HG03457 (cell line): ENCODE data around the gene AFAP1.
A peak's percentile ranks its signal among the peaks of the same experiment; 100 is the strongest.

ENCODE experiments used
- ATAC-seq: cut with Tn5 transposase; IDR thresholded peaks from one replicate; pipeline ENCODE4 v1.9.1; 2021; ENCODE audit warnings: moderate number of reproducible peaks; ENCODE audit not compliant: unreplicated experiment

Gene AFAP1, protein sequence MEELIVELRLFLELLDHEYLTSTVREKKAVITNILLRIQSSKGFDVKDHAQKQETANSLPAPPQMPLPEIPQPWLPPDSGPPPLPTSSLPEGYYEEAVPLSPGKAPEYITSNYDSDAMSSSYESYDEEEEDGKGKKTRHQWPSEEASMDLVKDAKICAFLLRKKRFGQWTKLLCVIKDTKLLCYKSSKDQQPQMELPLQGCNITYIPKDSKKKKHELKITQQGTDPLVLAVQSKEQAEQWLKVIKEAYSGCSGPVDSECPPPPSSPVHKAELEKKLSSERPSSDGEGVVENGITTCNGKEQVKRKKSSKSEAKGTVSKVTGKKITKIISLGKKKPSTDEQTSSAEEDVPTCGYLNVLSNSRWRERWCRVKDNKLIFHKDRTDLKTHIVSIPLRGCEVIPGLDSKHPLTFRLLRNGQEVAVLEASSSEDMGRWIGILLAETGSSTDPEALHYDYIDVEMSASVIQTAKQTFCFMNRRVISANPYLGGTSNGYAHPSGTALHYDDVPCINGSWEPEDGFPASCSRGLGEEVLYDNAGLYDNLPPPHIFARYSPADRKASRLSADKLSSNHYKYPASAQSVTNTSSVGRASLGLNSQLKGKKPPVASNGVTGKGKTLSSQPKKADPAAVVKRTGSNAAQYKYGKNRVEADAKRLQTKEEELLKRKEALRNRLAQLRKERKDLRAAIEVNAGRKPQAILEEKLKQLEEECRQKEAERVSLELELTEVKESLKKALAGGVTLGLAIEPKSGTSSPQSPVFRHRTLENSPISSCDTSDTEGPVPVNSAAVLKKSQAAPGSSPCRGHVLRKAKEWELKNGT

DNA sequence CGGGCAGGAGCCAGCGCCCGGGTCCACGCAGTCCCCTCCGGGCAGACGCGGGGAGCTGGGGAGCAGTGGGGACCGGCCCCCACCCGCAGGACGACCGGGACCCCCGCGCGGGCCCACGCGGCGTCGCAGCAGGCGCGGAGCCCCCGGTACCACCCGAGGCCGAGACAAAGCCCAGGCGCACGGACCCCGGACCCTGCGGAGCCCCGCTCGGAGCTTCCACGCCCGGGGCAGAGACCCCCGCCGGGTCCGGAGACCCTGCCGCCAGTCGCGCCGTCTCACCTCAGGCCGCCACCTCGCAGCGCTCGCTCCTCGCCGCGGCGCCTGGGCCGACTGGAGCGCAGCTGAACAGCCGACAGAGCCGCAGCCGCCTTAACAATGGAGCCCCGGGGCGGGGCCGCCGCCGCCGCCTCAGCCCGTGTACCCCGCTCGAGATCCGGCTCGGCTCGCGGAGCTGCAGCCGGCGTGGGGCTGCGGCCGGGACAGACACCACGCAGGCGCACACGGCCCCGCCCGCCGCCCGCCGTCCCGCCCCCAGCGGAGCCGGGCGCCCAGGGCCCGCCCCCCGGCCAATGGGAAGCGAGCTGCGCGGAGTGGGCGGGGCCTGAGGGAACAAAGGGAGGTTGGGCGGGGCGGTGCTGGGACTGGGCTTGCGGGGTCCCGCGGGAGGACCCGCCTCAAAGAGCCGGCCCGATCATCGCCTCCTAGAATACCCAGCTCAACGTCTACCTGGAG lies at the start of gene AFAP1:
AFAP1 (minus strand) TSS at position 485 of the 732 bp plus-strand sequence. CDS start 67,783 bp downstream, outside the sequence.
- peak; percentile 85 for ATAC-seq

DNA sequence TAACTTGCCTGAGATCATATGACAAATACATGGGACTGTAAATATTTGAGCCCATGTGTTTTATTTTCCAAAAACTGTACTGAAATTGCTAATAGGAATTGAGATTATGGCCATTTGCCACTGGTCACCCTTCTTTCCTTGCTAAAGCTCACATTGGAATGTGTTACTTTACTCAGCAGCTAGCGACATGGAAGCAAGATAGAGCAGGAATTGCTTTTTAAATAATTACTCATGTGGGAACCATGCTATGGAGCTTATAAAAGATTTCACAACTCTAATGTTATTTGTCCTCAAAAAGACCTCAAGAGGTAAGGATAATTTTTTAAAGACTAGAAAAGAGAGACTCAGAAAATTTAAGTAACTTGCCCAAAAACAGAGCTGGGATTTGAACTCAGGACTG lies 48.8 kb upstream of the AFAP1 start:
- no peak for ATAC-seq

DNA sequence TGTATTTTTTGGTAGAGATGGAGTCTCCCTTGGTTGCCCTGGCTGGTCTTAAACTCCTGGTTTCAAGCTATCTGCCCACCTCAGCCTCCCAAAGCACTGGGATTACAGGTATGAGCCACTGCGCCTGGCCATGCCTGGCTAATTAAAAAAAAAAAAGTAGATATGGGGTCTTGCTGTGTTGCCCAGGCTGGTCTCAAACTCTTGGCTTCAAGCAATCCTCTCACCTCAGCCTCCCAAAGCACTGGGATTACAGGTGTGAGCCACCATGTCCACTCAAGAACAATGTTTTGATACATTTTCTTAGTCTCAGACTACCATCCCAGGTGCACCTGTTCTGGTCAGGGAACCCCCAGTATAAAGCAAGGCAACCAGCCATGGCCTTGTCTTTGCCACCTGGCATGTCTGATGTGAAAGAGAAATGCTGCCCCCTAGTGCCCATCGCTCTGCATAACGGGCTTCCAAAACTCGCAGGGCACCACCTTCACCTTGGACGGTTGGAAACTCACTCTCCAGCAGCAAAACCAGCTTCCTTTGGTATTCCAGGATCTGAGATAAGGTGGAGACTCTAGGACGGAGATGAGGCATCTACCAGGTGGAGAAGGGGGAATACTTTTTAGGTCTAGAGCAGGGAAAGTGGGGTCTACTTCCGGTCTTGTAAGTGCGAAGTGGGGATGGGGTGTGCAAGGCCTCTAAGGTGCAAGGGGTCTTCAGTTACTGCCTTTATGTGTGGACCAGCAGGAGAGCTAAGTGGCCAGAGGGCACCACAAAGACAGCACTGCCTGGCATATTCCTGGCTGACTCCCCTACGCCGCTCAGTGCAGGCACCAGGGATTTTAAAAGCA lies 47.7 kb upstream of the AFAP1 start:
- no peak for ATAC-seq

DNA sequence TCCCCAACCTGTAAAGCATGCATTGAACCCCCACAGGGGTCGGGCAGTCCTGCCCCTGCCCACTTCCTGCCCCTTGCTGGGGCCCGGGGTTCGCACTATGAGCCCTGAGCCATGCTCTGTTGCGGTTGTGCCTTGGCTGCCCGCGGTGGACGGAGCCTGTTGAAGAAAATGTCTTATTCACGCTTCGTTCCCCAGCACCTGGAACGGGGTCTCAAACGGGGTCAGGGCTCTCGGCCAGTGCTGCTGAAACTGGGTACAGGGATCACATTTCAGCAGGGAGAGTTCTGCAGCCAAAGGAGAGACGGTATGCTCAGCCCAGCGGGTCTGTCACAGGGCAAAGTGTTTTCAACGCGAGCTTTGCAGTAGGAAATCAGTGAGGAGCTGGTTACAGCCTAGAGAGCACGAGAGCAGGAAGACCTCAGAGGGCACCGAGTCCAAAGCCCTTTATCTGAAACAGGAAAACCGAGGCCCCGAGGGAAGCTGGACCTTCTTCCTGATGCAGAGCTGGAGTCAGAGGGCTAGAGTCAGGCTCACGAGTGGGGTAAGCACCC lies 46.3 kb upstream of the AFAP1 start:
- no peak for ATAC-seq

DNA sequence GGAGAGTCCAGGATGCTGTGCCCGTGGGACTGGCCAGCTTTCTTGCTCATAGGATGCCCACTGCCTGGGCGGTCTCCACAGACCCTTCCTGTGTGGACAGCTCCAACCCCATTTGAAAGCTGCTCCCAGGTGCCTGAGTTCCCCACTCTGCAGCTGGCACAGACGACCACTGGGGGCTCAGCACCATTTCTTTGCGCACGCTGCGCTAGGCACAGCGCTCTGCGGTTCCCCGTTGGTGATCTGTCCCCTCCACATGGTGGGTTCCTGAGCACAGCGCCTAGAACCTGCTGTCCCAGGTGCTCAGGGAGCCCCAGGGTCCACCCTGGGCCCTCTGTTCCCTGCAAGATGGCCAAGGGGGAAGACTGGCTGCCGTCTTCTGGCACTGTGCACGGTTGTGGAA lies 45.4 kb upstream of the AFAP1 start:
- no peak for ATAC-seq

DNA sequence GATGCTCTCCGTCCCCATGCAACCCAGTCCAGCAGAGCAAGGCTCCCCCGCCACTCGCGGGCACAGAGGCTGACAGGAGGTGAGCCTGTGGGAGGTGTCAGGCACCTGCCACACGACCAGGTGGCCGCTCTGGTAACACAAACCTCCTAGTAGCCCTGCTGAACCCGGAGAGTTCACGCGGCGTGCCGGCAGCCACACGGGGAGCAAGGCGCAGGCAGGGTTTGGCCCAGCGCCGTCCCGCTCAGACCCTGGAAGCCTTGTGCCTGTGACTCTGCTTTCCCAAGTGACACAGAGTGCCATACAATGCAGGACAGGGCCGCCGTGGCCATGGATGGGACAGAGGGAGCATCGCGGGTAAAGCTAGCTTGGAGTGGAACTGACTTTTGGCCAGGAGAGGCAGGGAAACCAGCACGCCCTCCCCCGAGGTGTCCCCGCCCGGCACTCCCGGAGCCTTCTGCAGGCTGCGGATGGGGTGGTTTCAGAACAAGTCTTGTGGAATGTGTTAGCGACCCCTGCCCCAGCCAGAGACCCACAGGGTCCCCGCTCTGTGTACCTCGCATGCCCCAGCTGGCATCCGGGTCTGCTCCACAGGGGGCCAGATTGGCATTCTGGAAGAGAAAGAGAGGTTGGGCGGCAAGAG lies 44.7 kb upstream of the AFAP1 start:
- ATAC-seq: no peak

DNA sequence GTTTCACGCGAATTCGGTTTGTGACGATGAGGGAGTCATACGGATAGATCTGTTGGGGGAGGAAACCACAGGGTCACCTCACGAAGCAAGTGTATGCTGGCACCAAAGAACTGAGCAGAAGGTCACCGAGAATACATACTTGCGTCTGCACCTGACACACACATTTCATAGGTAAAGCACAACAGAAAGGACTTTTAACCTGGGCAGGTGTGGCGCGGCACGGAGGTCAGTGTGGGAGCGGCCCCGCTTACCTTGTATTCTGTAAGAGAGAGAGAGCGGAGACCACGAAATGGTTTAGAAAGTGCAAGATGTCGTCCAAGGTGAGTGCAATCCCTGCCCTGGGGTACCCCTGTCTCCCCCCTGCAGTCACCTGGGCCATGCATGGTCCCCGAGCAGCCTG lies 43.6 kb upstream of the AFAP1 start:
- ATAC-seq: no peak

DNA sequence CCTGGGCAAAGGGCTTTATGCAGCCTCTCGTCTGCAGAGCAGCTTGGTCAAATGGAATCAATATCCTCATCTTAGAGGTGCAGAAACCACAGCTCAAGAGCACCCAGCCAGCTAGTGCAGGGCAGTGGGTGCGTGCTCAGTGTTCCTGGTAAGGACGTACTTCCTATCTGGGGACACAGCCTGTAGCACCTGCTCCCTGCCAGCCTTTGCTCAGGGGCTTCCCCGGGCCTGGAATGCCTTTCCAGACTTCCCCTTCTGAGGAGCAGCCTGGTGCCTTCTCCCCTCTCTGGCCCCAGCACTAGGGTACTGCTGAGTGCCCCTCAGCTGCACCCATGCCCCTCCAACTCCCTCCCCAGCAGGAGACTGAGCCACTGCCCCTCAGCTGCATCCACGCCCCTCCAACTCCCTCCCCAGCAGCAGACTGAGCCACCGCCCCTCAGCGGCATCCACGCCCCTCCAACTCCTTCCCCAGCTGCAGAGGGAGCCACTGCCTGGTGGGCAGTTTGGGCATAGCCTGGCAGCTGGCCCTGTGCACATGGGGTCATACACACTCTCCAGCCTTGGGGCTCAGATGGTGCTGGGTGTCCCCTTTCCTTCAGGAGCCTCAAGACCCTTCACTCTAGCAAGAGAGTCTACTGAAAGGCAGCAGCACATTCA lies 42.2 kb upstream of the AFAP1 start:
- ATAC-seq: no peak

DNA sequence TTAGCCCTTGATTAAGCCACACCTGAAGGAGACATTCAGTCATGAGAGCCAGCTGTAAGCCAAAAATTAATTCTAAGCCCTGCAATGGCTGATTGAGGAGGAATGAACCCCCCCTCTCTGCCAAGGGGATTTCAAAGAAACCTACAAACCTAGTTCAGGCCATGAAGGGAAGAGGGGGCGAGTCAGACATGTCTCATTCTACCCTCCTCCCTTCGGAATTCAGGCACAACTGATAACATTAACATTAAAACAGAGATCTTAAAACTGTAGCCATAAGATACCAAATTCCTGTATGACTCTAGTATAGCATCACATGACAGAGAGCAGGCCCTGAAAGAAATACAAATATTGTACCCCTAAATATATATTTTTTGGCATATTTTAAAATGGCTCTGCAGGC lies 40.4 kb upstream of the AFAP1 start:
- no peak for ATAC-seq

DNA sequence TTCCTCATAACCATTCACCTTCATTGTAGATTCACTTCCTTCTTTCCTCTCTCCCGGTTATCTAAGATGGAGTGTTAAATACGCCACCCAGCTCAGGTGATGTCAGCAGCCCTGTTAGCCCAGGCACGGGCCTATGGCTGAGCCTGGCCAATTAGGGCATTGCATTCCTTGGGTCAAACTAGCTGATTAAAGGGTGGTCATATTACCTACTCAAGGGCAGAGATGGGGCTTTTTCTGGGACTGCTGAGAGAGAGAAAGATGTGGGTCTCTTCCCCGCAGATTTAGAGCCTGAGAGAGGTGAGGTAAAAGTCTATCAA lies 39.9 kb upstream of the AFAP1 start:
- ATAC-seq: no peak

DNA sequence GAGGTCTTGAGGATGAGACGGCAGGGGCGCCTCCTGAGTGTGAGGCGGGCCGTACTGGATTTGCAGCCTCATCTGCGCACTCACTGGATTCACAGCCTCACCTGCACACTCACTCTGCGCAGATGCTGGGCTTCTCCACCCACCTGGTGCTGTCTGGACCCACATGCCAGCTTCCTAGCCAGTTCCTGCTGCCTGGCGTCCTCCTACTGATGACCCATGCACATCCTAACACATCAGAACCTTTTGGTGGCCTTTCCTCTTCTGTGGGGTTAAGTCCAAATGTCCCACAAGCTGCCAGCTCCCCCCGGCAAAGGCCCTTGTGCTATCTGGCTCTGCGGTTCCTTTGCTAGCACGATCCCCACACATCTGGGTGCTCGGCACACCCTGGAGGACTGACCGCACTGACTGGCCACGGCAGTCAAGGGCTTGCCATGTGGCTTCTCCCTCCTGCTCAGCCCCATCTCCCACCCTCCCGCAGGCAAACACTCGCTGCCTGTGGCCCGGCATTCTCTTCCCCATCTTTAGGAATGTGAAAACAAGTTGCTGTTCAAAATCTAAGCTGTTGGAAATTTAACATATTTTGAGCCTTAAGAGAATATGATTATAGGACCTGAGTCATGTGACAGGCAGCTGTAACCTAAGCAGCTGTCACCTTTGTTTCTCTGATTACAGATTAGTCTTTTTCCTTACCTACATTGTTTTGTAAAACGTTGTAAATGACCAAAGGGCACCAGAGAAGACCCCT lies 39.4 kb upstream of the AFAP1 start:
- ATAC-seq: no peak

DNA sequence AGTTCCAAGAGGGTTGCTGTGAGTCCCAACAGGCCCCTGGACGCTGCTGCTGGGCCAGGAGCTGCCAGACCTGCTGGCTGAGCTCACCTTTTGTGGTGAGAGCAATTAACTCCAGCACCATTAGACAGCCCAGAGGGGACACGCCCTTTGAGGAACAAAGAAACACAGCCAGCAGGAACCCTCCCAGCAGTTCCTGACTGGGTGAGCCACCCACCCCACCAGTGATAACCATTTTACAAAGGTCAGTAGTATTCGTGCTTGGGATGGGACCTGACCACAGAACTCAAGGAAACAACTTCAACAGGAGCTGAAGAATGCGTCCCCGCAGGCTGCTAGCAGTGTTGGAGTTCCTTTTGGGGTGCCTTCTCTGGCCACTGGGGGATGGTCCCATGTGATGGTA lies 38.8 kb upstream of the AFAP1 start:
- ATAC-seq: no peak

DNA sequence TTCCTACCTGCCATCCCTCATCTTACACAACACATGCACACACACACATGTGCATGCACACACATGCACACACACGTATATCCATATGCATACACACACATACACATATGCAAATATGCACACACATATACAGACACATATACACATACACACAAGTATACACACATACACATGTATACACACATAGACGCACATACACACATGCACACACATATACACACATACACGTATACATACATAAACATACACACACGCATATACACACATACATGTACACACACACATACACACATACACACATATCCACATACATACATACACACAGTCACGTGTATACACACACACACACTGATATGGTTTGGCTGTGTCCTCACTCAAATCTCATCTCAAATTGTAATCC lies 37.0 kb upstream of the AFAP1 start:
- ATAC-seq: no peak

DNA sequence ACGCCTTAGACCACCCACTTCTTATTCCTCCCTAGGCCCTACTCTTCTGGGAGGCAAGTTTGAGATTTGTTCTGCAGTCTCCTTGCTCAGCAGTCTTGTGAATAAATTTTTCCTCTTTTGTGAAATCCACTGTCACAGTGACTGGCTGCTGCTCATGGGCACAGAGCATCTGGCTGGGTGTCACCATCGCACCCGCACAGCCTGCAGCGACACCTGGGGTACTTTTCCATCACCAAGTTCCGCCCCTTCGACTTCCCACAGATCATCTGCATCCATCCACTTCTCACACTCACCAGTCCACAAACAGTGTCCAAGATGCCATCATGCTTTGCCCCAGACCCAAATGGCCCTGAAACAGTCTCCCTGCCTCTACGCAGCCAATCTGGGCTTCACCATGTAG lies 36.4 kb upstream of the AFAP1 start:
- ATAC-seq: no peak

DNA sequence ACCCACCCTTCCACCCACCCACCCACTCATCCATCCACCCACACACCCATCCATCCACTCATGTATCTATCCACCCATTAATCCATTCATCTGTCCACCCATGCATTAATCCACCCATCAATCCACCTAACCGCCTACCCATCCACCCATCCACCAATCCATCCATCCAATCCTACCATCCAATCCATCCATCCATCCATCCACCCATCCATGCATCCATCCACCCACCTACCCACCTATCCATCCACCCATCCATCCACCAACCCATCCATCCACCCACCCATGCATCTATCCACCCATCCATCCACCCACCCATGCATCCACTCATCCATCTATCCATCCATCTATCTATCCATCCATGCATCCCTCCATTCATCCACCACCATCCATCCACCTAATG lies 34.8 kb upstream of the AFAP1 start:
- no peak for ATAC-seq

DNA sequence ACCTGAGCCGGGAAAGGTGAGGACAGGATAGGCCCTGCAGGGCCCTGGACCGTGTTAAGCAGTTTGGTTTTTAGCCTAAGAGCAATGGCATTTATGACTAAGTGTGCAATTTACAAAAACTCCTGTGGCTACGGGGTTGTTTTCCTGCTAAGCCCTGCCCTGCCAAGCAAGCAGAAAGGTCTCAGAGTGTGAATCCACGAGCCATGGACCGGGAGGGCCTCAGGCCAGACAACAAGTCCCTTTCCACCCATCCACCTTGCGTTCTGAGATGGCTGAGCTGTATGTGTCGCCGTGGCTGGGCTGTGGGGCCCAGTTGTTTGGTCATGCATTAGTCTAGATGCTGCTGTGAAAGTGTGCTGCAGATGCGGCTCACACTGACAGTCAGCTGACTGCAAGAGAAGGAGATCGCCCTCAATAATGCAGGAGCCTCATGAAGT lies 33.9 kb upstream of the AFAP1 start:
- no peak for ATAC-seq

DNA sequence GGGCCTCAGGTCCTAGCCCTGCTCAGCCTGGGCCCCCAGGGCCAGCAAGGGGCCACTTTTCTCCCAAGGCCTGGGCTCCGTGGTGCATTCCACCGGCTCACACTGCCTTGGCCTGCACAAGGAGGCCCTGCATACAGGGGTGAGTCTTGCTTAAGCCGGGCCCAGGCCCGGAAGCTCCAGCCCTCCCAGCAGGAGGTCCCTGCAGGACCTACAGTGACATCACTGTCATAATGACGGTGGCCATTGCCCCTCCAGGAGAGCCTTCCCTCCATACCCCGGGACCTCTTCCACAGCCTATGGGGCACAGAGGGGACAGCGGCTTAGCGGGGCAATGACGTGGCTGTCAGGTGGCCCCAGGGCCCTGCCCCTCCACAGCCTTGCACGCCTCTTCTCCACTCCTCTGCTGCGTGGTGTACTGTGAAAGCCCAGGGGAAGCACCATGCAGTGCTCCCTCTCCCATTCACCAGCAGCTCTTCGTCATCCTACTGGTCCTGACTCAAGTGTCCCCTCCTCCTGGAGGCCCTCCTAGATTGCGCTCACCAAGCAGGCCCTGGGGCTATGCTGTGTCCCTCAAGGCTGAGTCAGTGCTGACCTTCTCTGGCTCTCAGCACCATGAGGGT lies 32.3 kb upstream of the AFAP1 start:
- ATAC-seq: no peak

DNA sequence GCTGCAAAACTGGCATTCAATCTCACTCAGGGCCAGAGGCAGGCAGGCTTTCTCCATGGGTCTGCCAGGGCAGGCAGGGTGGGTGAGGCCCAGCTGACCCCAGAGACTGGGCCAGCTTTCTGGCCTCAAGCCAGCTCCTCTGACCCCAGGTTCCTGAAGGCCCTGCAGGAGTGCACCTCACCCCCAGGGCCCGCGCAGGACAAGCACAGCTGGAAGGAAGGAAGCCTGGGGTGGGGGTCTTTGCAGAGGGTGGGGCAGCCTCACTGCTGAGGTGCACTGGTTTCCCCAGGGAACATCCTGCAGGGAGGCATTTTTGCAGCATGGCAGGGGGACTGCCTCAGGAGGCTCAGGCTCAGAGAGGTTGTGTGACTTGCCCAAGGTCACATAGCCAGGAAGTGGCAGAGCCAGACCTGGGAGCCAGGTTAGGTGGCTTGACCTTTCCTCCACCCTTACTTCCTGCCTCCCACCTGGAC lies 31.5 kb upstream of the AFAP1 start:
- no peak for ATAC-seq
